ENCODE results near the gene VMP1. TPM values are rescaled to one million over a fixed set of nuclear protein-coding genes. Genes with fewer than 3 reads are reported as not detected.
"Not testable (repeated sequence)": the region's sequence is repeated elsewhere in the genome, so short reads cannot be mapped to it uniquely, and the experiment has no call there.

Gene VMP1
- total RNA-seq, 1 donor from 2014 or later = 314 TPM

GRCh38 chr17:59827721-59828477 lies 120.4 kb downstream of the VMP1 start:
- Histone ChIP-seq H3K27me3 (ENCODE audit: insufficient read depth, low read length) (no peaks in the 10 kb centered on the region), H3K4me1 (ENCODE audit: insufficient read depth, low read length) (peaks cover 54% of the 10 kb centered on the region), H3K4me3 (ENCODE audit: insufficient read depth, low read depth, low read length) (no peak overlapping the region), H3K9ac (ENCODE audit: low read length) (peak overlapping the region; percentile 95), H2AFZ (ENCODE audit: low read depth, low read length) (no peak overlapping the region), H4K20me1 (ENCODE audit: insufficient read depth, low read length) (no peaks in the 10 kb centered on the region), H3K9me3 (ENCODE audit: insufficient read depth, low read depth, low read length) (no peaks in the 10 kb centered on the region), H3K27ac (ENCODE audit: low read depth, low read length) (peak overlapping the region; percentile 100), H3K4me2 (ENCODE audit: low read length) (peak overlapping the region; percentile 81), H3K79me2 (ENCODE audit: insufficient read depth, low read length) (peaks cover 47% of the 10 kb centered on the region), H3K36me3 (ENCODE audit: insufficient read depth, low read length) (peaks cover 2% of the 10 kb centered on the region)
- Mint-ChIP-seq H3K36me3 (ENCODE audit: low read depth, unreplicated experiment) (peaks cover 4% of the 10 kb centered on the region), H3K27ac (ENCODE audit: unreplicated experiment) (peak overlapping the region; percentile 99), H3K4me3 (ENCODE audit: unreplicated experiment) (peak overlapping the region; percentile 47), H3K9me3 (ENCODE audit: unreplicated experiment) (no peaks in the 10 kb centered on the region), H3K4me1 (ENCODE audit: low read depth, unreplicated experiment) (peaks cover 51% of the 10 kb centered on the region), H3K27me3 (ENCODE audit: low read depth, unreplicated experiment) (no peaks in the 10 kb centered on the region)
- DNase-seq (ENCODE audit: low read depth) (no peak), FAIRE-seq (no peak)
- no peak for TF ChIP-seq EZH2 (IDR thresholded peaks at IDR 0.05; ENCODE audit: insufficient read depth, low read length)
- TF ChIP-seq, protein P1, sequence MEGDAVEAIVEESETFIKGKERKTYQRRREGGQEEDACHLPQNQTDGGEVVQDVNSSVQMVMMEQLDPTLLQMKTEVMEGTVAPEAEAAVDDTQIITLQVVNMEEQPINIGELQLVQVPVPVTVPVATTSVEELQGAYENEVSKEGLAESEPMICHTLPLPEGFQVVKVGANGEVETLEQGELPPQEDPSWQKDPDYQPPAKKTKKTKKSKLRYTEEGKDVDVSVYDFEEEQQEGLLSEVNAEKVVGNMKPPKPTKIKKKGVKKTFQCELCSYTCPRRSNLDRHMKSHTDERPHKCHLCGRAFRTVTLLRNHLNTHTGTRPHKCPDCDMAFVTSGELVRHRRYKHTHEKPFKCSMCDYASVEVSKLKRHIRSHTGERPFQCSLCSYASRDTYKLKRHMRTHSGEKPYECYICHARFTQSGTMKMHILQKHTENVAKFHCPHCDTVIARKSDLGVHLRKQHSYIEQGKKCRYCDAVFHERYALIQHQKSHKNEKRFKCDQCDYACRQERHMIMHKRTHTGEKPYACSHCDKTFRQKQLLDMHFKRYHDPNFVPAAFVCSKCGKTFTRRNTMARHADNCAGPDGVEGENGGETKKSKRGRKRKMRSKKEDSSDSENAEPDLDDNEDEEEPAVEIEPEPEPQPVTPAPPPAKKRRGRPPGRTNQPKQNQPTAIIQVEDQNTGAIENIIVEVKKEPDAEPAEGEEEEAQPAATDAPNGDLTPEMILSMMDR (IDR thresholded peaks at IDR 0.05; ENCODE audit: insufficient read depth, low read depth, low read length) = no peak

- Mint-ChIP-seq H3K9me3 (ENCODE audit: unreplicated experiment) (no peaks in the 10 kb centered on the region), H3K4me3 (ENCODE audit: unreplicated experiment) (peak overlapping the region; percentile 47), H3K36me3 (ENCODE audit: low read depth, unreplicated experiment) (peaks cover 3% of the 10 kb centered on the region), H3K27ac (ENCODE audit: unreplicated experiment) (peak overlapping the region; percentile 99), H3K4me1 (ENCODE audit: low read depth, unreplicated experiment) (peaks cover 55% of the 10 kb centered on the region), H3K27me3 (ENCODE audit: low read depth, unreplicated experiment) (no peaks in the 10 kb centered on the region)
- Histone ChIP-seq H3K4me1 (ENCODE audit: insufficient read depth, low read length) (peaks cover 54% of the 10 kb centered on the region), H4K20me1 (ENCODE audit: insufficient read depth, low read length) (no peaks in the 10 kb centered on the region), H3K9ac (ENCODE audit: low read length) (peak overlapping the region; percentile 95), H3K4me2 (ENCODE audit: low read length) (peak overlapping the region; percentile 81), H3K4me3 (ENCODE audit: insufficient read depth, low read depth, low read length) (no peak overlapping the region), H3K9me3 (ENCODE audit: insufficient read depth, low read depth, low read length) (no peaks in the 10 kb centered on the region), H3K27me3 (ENCODE audit: insufficient read depth, low read length) (no peaks in the 10 kb centered on the region), H3K27ac (ENCODE audit: low read depth, low read length) (peak overlapping the region; percentile 100), H2AFZ (ENCODE audit: low read depth, low read length) (no peak overlapping the region), H3K79me2 (ENCODE audit: insufficient read depth, low read length) (peaks cover 47% of the 10 kb centered on the region), H3K36me3 (ENCODE audit: insufficient read depth, low read length) (no peaks in the 10 kb centered on the region)
- FAIRE-seq (no peak), DNase-seq (ENCODE audit: low read depth) (no peak)
- TF ChIP-seq EZH2 (IDR thresholded peaks at IDR 0.05; ENCODE audit: insufficient read depth, low read length) = no peak
- TF ChIP-seq, protein P1 (IDR thresholded peaks at IDR 0.05; ENCODE audit: insufficient read depth, low read depth, low read length) = no peak
Measured at GRCh38 chr17:59828478-59828760, 121.0 kb downstream of the VMP1 start.

DNA sequence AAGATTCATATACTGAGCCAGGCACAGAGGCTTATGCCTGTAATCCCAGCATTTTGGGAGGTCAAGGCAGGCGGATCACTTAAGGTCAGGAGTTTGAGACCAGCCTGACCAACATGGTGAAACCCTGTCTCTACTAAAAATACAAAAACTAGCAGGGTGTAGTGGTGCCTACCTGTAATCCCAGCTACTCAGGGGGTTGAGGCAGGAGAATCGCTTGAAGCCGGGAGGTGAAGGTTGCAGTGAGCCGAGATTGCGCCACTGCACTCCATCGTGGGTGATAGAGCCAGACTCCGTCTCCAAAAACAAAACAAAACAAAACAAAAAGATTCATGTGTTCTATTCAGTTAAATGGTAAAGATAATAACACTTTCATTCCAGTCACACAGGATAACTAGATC lies 121.4 kb downstream of the VMP1 start:
- not testable (repeated sequence) for H3K36me3 ChIP-seq (ENCODE audit: insufficient read depth, low read length); DNase-seq (ENCODE audit: low read depth); H3K36me3 Mint-ChIP-seq (ENCODE audit: low read depth, unreplicated experiment); H3K27me3 ChIP-seq (ENCODE audit: insufficient read depth, low read length); H3K9me3 Mint-ChIP-seq (ENCODE audit: unreplicated experiment); H2AFZ ChIP-seq (ENCODE audit: low read depth, low read length); H3K9me3 ChIP-seq (ENCODE audit: insufficient read depth, low read depth, low read length); H4K20me1 ChIP-seq (ENCODE audit: insufficient read depth, low read length); H3K27me3 Mint-ChIP-seq (ENCODE audit: low read depth, unreplicated experiment); FAIRE-seq
- Histone ChIP-seq H3K79me2 (ENCODE audit: insufficient read depth, low read length) (peaks cover 47% of the 10 kb centered on the region), H3K9ac (ENCODE audit: low read length) (peak overlapping the region; percentile 95), H3K4me1 (ENCODE audit: insufficient read depth, low read length) (peaks cover 54% of the 10 kb centered on the region), H3K27ac (ENCODE audit: low read depth, low read length) (peak overlapping the region; percentile 100), H3K4me2 (ENCODE audit: low read length) (peak overlapping the region; percentile 81), H3K4me3 (ENCODE audit: insufficient read depth, low read depth, low read length) (peak overlapping the region; percentile 5)
- Mint-ChIP-seq H3K4me1 (ENCODE audit: low read depth, unreplicated experiment) (peaks cover 58% of the 10 kb centered on the region), H3K27ac (ENCODE audit: unreplicated experiment) (peak overlapping the region; percentile 99), H3K4me3 (ENCODE audit: unreplicated experiment) (peak overlapping the region; percentile 24)
